Measurements from ENCODE around the gene NKAIN2. TPM values are rescaled to one million over a fixed set of nuclear protein-coding genes. Genes with fewer than 3 reads are reported as not detected.

The NKAIN2 gene
- polyA plus RNA-seq, 3 donors = 14.1 to 20.8 (median 18.0) TPM

GRCh38 chr6:124753001-124753400 is 949.3 kb downstream of the NKAIN2 start:
- DNase-seq = no peak

DNA sequence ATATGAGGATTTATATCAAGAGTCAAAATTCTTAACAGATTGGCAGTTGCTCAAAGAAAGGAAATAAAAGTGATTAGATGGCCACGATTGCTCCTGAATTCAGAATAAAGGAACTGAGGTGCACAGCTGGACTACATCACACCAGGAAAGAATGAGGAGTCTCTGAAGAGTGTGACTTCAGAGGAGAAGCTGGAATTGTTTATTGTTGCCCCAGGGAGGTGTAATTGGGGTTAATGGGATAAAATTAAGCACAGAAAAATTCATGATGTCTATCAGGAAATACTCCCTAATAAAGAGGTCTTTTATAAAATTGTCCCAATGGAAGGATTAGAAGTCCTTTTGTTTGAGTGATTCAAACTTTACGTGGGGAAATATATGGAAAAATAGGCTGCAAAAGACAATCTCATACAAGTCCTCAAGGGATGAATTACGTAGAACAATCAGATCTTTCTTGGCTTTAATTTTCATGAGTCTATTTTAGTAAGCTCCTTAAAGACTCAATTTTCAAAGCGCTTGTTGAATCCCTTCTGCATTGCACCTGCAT is 950.0 kb downstream of the NKAIN2 start:
- DNase-seq = peak; percentile 72

DNA sequence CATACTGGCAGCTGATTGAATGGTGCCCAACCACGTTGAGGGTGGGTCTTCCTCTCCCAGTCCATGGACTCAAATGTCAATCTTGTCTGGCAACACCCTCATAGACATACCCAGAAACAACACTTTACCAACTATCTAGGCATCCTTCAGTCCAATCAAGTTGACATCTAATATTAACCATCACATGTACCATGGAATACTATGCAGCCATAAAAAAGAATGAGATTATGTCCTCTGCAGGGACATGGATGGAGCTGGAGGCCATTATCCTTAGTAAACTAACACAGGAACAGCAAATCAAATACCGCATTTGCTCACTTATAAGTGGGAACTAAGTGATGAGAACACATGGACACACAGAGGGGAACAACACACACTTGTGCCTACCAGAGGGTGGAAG is 951.7 kb downstream of the NKAIN2 start:
- DNase-seq = no peak

DNA sequence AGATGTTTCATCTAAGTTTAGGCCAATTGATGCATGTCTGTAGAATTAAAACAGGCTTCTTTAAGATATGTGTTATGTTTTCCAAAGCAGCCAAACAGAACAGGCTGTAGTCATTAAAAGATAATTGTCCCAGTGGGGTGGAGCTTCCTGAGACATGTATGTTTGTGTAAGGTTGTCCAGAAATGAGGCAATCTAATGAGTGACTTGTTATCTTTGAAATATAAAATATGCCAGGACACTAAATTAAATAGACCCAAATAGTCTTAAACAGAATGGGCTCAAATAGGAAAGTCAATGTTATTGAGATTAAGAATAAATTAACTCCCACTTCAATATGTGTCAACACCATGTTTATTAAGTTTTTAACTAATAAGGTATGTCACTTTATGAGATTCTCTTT is 953.9 kb downstream of the NKAIN2 start:
- DNase-seq = no peak

- DNase-seq = no peak
Measured at GRCh38 chr6:124758663-124759062, 955.0 kb downstream of the NKAIN2 start.

GRCh38 chr6:124765280-124765679 is 961.6 kb downstream of the NKAIN2 start:
- no peak for DNase-seq

DNA sequence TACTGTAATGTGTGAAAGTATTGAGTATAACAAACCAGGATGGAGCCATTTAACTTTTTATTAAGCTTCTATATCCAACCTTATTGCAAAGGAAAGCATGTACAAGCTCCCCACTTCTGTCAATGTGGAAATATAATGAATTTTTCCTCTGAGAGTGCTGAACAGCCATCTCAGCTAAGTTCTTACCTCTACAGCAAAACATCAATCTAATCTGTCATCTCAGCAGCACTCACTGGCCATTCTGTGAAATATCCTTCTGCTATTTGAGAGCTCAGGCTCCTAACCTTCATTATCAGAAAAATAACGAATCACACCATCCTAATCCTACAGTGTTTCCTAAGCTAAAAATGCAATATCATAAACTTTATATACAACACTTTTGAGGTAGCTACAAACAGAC is 964.6 kb downstream of the NKAIN2 start:
- DNase-seq = no peak

GRCh38 chr6:124769811-124770544 is 966.3 kb downstream of the NKAIN2 start:
- DNase-seq = no peak

GRCh38 chr6:124770784-124771183 is 967.1 kb downstream of the NKAIN2 start:
- no peak for DNase-seq

DNA sequence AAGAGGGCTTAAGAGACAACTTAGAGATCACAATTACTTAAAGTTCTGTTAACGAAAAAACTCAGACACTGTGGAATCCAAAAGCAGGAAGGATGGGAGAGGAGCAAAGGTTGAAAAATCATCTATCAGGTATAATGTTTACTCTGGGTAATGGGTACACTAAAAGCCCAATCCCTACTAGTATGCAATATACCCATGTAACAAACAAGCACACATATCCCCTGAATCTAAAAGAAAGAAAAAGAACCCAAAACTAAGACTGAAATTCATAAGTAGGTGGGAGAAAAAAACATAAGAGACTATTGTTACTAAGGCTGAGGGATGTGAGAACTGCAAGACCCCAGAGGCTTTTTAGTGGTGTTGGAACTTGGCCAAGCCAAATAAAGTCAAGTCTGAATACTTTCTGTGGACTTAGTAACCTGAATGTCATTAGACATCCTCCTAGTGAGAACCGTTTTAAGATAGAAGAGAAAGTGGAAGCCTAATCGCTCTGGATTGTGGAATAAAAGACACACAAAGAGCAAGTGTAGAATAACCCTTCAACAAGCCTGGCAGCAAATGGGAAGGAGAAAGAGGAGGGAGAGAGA is 969.2 kb downstream of the NKAIN2 start:
- DNase-seq = peak; percentile 47

GRCh38 chr6:124775121-124775520 is 971.5 kb downstream of the NKAIN2 start:
- no peak for DNase-seq

GRCh38 chr6:124777863-124778262 is 974.2 kb downstream of the NKAIN2 start:
- no peak for DNase-seq

DNA sequence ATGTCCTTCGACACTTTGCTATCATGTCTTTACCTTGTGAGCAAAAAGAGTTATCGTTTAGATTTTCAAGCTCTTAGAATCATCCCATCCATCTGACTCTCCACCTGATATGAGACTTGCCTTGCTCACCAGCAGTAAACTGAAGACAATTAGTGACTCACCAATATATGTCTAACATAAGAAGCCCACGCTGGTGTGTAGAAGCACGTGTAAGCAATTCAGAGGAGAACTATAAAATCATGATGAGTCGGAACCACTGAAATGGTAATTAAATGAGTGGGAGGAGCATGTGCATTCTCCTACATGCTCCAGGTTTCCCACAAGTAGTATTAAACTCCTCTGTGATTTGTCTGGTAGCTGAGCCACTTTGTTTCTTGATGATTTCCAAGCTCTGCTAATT is 977.0 kb downstream of the NKAIN2 start:
- DNase-seq = no peak

DNA sequence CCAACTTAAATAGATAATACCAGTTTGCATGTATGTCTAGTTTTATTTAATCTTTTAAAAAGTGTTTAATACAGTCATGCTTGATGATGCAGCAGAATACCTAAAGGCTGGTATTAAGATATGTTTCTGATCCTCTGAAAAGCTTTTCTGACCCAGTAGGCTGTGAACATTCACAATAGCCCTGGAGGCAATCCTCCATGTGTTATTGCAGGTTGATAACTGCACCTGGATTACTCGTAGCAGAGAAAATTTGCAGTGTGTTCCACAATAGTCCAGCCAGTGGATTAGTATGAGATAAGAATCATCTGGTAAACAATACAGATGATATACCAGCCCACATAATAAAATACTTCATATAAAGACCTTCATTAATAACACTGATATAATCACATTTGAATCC is 979.7 kb downstream of the NKAIN2 start:
- DNase-seq = no peak

GRCh38 chr6:124791156-124791555 is 987.5 kb downstream of the NKAIN2 start:
- no peak for DNase-seq

DNA sequence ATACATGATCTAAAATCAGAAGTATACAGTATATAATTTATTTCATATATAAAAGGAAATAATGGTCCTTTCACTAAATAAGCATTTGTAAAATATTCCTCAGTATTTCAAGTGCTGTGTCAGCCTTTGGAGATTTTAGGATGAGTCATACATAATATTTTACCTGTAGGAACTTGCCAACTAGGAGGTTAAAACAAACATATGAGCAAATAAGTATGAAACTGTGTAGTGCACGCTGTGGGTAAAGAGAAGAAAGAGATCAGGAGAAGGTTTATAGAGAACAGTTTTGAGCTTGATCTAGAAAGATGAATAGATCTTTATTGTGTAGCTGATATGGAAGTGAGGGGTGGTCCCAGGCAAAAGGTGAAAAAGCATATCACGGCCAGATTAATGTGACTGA is 988.7 kb downstream of the NKAIN2 start:
- DNase-seq = no peak

- DNase-seq = no peak
Measured at GRCh38 chr6:124793398-124793797, 989.7 kb downstream of the NKAIN2 start.

GRCh38 chr6:124795643-124796463 is 992.2 kb downstream of the NKAIN2 start:
- peak; percentile 17 for DNase-seq

GRCh38 chr6:124796464-124796970 is 992.9 kb downstream of the NKAIN2 start:
- no peak for DNase-seq

- DNase-seq = no peak
Measured at GRCh38 chr6:124797224-124797623, 993.6 kb downstream of the NKAIN2 start.

DNA sequence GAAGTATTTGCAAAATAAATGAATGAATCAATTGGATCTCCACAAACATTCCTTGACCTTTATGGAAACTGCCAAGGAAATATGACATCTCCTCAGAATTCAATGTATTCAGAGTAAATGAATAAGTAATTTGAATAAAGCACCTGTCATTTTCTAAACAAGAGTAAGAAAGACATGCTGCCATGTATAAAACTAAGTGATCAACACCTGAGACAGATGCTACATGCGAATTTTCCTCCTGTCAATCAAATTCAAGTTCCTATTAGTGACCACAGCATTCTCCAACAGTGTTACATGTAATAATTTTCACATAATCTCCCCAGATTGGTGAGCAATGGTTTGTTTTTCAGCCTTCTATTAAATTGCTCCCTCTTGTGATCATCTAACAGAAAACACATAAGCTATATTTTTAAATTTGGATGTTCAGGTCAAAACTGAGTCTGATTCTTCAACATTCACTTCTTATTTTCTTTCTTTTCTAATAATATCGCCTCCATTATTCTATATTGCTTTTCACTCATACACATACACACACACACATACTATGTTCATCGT is 995.4 kb downstream of the NKAIN2 start:
- no peak for DNase-seq

GRCh38 chr6:124799638-124800037 is 996.0 kb downstream of the NKAIN2 start:
- DNase-seq = no peak
